ENCODE data around the gene NR0B2. TPM values are rescaled to one million over a fixed set of nuclear protein-coding genes. Genes with fewer than 3 reads are reported as not detected.
A peak's percentile ranks its signal among the peaks of the same experiment; 100 is the strongest.
"Not testable (repeated sequence)": the region's sequence is repeated elsewhere in the genome, so short reads cannot be mapped to it uniquely, and the experiment has no call there.

Gene NR0B2
- total and polyA plus RNA-seq, 2 of the 13 experiments (the other 11 are each of a cell fraction or from before 2014, with no cell fraction given) = 72.5 to 133 TPM

- no peak for ATAC-seq
- BruUV-seq (replicated peaks) = no TSS peak
These were observed 35.6 kb upstream of the NR0B2 start for GRCh38 chr1:26949266-26949925.

GRCh38 chr1:26948725-26949057 lies 34.9 kb upstream of the NR0B2 start:
- FAIRE-seq; H3K4me3 ChIP-seq (replicated peaks in 1 of 3; ENCODE audit: insufficient read depth in 1 of 3, low read depth in 2 of 3, low read length in 3 of 3); in situ Hi-C loops (cut with HindIII; ENCODE audit: extremely low pct_ligation_motif_present, low pct_unique_long_range_greater_than_20kb); H3K27me3 ChIP-seq (ENCODE audit: control insufficient read depth in 1 of 2, insufficient read depth in 2 of 2, low read length in 2 of 2); H2AFZ ChIP-seq (ENCODE audit: low read length); H4K20me1 ChIP-seq (ENCODE audit: insufficient read depth, low read length); CTCF ChIA-PET (ENCODE audit: low intra/inter-chr PET ratio, low total read pairs); ATAC-seq; BruUV-seq (replicated peaks); H3K9me3 ChIP-seq (ENCODE audit: low read length); DNase-seq (ENCODE audit: low spot score); H3K79me2 ChIP-seq (ENCODE audit: insufficient read depth, low read length); intact Hi-C loops (cut with micrococcal nuclease; ENCODE audit: unreplicated experiment): not testable (repeated sequence)
- POLR2A ChIA-PET = interaction anchor here (2.3 to 12.9 kb wide), 4 partner anchors 37 to 59 kb away, joined by 9 to 371 read pairs (median 19); partner anchors contain the start of genes GPN2, NR0B2 and TRNP1
- H3K36me3 ChIP-seq (replicated peaks in 1 of 2; ENCODE audit: control insufficient read depth in 1 of 2, insufficient read depth in 2 of 2, low read length in 2 of 2) = peaks cover 11 to 15% of the 10 kb centered on the region in 2 experiments; a peak in 4 of 5 replicates
- WGBS (ENCODE audit: low lambda C conversion rate) = 89% methylated on average over 16 of the region's 16 CpGs
- H3K4me1 ChIP-seq (ENCODE audit: insufficient read depth, low read length) = peaks cover 75% of the 10 kb centered on the region
- peak overlapping the region; percentile 63 for H3K27ac ChIP-seq (ENCODE audit: extremely low read length, insufficient read depth, low read length)
- peak overlapping the region; percentile 43; the same call in 1 of the 2 replicates for H3K4me2 ChIP-seq (ENCODE audit: low read depth, low read length)
- peak overlapping the region; percentile 36; the same call in 1 of the 2 replicates for H3K9ac ChIP-seq (ENCODE audit: insufficient read depth, low read depth, low read length)
- TF ChIP-seq ZBTB7A (CRISPR knock-in tag; IDR thresholded peaks at IDR 0.05) (0 out of 2 replicates have a peak, but pooled peaks have one; percentile 11), ZSCAN30 (CRISPR knock-in tag; IDR thresholded peaks at IDR 0.05) (0 out of 2 replicates have a peak, but pooled peaks have one; percentile 42), ZNF800 (CRISPR knock-in tag; IDR thresholded peaks at IDR 0.05) (0 out of 2 replicates have a peak, but pooled peaks have one; percentile 18), ZBTB38 (CRISPR knock-in tag; IDR thresholded peaks at IDR 0.05) (peak; percentile 63; the same call in 1 of the 2 replicates), ZMYM4 (CRISPR knock-in tag; IDR thresholded peaks at IDR 0.05) (peak; percentile 42; the same call in 1 of the 2 replicates), GFI1 (CRISPR knock-in tag; IDR thresholded peaks at IDR 0.05; ENCODE audit: borderline replicate concordance) (peak; percentile 10; the same call in 1 of the 2 replicates)

More at GRCh38 chr1:26949266-26949925, 35.6 kb upstream of the NR0B2 start:
- Histone ChIP-seq H2AFZ (ENCODE audit: low read length) (no peak overlapping the region), H3K4me3 (replicated peaks in 1 of 3; ENCODE audit: insufficient read depth in 1 of 3, low read depth in 2 of 3, low read length in 3 of 3) (no peak overlapping the region), H3K27me3 (ENCODE audit: control insufficient read depth in 1 of 2, insufficient read depth in 2 of 2, low read length in 2 of 2) (no peaks in the 10 kb centered on the region), H3K4me2 (ENCODE audit: low read depth, low read length) (no peak overlapping the region), H3K27ac (ENCODE audit: extremely low read length, insufficient read depth, low read length) (peak overlapping the region; percentile 63), H3K36me3 (replicated peaks in 1 of 2; ENCODE audit: control insufficient read depth in 1 of 2, insufficient read depth in 2 of 2, low read length in 2 of 2) (peaks cover 11 to 15% of the 10 kb centered on the region in 2 experiments; a peak in 4 of 5 replicates), H3K9ac (ENCODE audit: insufficient read depth, low read depth, low read length) (no peak overlapping the region), H3K4me1 (ENCODE audit: insufficient read depth, low read length) (peaks cover 68% of the 10 kb centered on the region), H3K9me3 (ENCODE audit: low read length) (no peaks in the 10 kb centered on the region), H4K20me1 (ENCODE audit: insufficient read depth, low read length) (no peaks in the 10 kb centered on the region), H3K79me2 (ENCODE audit: insufficient read depth, low read length) (no peaks in the 10 kb centered on the region)
- FAIRE-seq (no peak), DNase-seq (ENCODE audit: low spot score) (no peak)
- TF ChIP-seq XRCC5 (optimal IDR thresholded peaks at IDR 0.05; ENCODE audit: low read length) (no peak), ZNF557 (CRISPR knock-in tag; IDR thresholded peaks at IDR 0.05) (no peak), POLR2G (IDR thresholded peaks at IDR 0.05; ENCODE audit: low read depth, low read length) (0 out of 2 replicates have a peak, but pooled peaks have one; percentile 12), RBM22 (optimal IDR thresholded peaks at IDR 0.05; ENCODE audit: low read length) (peak; percentile 40), TFDP2 (CRISPR knock-in tag; IDR thresholded peaks at IDR 0.05) (no peak), ESRRA (CRISPR knock-in tag; IDR thresholded peaks at IDR 0.05; ENCODE audit: low read depth) (0 out of 2 replicates have a peak, but pooled peaks have one; percentile 18)
- intact Hi-C loops (cut with micrococcal nuclease; ENCODE audit: unreplicated experiment) = no loop called here
- 100% methylated on average over 1 of the region's 1 CpG for WGBS (ENCODE audit: low lambda C conversion rate)
- CTCF ChIA-PET (ENCODE audit: low intra/inter-chr PET ratio, low total read pairs) = no interaction called here
- POLR2A ChIA-PET = interaction anchor here (1.1 to 12.9 kb wide), 5 partner anchors 11 to 59 kb away, joined by 3 to 371 read pairs (median 5); partner anchors contain the start of genes GPN2, NR0B2 and TRNP1
- in situ Hi-C loops (cut with HindIII; ENCODE audit: extremely low pct_ligation_motif_present, low pct_unique_long_range_greater_than_20kb) = no loop called here

Measured in HepG2 (cell line).